ENCODE data around the gene SLC9A9. TPM values are rescaled to one million over a fixed set of nuclear protein-coding genes. Genes with fewer than 3 reads are reported as not detected.

Gene SLC9A9
- total RNA-seq, 1 experiment from 2014 or later = 1.5 TPM

DNA sequence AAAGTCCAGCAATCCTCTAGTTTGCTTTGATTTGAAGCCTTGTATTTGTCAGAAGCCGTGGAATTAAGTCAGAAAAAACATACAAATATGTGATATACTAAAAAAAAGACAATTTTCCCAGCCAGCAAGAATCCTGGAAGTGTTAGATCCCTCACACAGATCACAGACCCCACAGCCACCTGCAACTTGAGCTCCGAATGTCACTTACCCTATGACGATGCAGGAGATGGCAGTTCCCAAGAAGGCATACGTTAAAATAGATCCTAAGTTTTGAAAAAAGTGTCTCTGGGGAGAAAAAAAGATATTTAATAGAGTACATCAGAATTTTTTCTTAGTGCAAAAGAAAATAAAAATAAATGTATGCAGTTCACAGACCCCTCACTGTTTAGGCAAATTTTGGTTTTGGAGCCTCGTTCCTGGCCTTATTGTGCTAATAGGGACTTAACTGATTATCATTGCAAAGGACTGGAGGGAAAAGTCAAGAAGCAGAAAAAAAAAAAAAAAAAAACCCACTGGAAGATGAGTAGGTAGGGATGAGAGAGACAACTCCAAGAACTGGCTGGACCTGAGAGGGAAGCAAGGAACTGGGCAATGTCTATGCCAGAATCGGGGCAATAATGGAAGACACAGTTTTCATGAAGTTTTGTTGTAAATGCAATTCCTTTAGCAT lies 53.3 kb downstream of the SLC9A9 start:
- Mint-ChIP-seq H3K36me3 (ENCODE audit: insufficient read depth, unreplicated experiment) (no peaks in the 10 kb centered on the region), H3K4me3 (ENCODE audit: low read depth, unreplicated experiment) (no peak overlapping the region), H3K9me3 (ENCODE audit: low read depth, unreplicated experiment) (peaks cover 18% of the 10 kb centered on the region), H3K4me1 (ENCODE audit: low read depth, unreplicated experiment) (peaks cover 18% of the 10 kb centered on the region), H3K27ac (ENCODE audit: unreplicated experiment) (no peak overlapping the region), H3K27me3 (ENCODE audit: unreplicated experiment) (no peaks in the 10 kb centered on the region)
- CTCF ChIA-PET = no interaction called here
- no peak for DNase-seq
- intact Hi-C loops (cut with micrococcal nuclease; ENCODE audit: unreplicated experiment) = loop anchor here (5.0 kb wide), 1 partner anchor 72 kb away; no protein-coding TSS in a partner anchor
- no TSS peak for BruUV-seq (replicated peaks)
- TF ChIP-seq, protein P1, sequence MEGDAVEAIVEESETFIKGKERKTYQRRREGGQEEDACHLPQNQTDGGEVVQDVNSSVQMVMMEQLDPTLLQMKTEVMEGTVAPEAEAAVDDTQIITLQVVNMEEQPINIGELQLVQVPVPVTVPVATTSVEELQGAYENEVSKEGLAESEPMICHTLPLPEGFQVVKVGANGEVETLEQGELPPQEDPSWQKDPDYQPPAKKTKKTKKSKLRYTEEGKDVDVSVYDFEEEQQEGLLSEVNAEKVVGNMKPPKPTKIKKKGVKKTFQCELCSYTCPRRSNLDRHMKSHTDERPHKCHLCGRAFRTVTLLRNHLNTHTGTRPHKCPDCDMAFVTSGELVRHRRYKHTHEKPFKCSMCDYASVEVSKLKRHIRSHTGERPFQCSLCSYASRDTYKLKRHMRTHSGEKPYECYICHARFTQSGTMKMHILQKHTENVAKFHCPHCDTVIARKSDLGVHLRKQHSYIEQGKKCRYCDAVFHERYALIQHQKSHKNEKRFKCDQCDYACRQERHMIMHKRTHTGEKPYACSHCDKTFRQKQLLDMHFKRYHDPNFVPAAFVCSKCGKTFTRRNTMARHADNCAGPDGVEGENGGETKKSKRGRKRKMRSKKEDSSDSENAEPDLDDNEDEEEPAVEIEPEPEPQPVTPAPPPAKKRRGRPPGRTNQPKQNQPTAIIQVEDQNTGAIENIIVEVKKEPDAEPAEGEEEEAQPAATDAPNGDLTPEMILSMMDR (IDR thresholded peaks at IDR 0.05; ENCODE audit: unreplicated experiment) = no peak

DNA sequence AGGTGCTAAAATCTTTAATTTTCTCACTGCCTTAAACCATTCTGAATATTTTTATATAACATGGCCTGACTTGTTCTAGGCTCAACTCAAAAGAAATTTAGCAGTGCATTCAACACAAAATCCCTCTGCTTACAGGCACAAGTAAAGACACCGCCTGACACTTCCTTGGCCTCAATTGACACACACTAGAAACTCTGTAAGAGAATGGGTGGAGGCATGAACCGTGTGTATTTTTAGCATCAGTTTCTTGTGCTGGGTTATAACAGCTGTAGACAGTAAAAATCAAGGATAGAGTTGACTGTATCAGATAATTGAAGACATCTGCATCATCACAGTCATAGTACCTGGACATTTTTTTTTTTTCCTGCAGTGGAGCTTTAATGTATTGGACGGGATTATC lies 54.3 kb downstream of the SLC9A9 start:
- TF ChIP-seq, protein P1 (IDR thresholded peaks at IDR 0.05; ENCODE audit: unreplicated experiment) = no peak
- CTCF ChIA-PET = no interaction called here
- DNase-seq = no peak
- H3K27me3 Mint-ChIP-seq (ENCODE audit: unreplicated experiment) = no peaks in the 10 kb centered on the region
- no peak overlapping the region for H3K4me3 Mint-ChIP-seq (ENCODE audit: low read depth, unreplicated experiment)
- peaks cover 15% of the 10 kb centered on the region for H3K4me1 Mint-ChIP-seq (ENCODE audit: low read depth, unreplicated experiment)
- BruUV-seq (replicated peaks) = no TSS peak
- H3K36me3 Mint-ChIP-seq (ENCODE audit: insufficient read depth, unreplicated experiment) = no peaks in the 10 kb centered on the region
- no peak overlapping the region for H3K27ac Mint-ChIP-seq (ENCODE audit: unreplicated experiment)
- intact Hi-C loops (cut with micrococcal nuclease; ENCODE audit: unreplicated experiment) = no loop called here
- peaks cover 17% of the 10 kb centered on the region for H3K9me3 Mint-ChIP-seq (ENCODE audit: low read depth, unreplicated experiment)

DNA sequence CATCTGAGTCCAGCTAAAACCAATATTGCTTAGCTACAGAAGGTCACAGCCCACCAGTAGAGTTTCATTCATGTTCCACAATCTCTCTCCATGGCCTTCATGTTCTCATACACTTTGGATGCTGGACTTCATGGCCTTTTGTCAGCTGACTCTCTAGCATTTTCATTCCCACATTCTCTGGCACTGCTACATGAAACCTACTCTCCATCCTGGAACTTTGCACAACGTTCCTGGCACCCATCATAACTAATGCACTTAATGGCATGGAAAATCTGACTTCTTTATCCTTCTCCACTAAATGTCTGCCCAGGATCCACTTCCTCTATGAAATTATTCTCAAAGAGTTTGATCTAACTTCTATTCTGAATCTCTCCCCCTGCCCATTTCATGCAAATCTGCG lies 56.9 kb downstream of the SLC9A9 start:
- Mint-ChIP-seq H3K27ac (ENCODE audit: unreplicated experiment) (no peak overlapping the region), H3K36me3 (ENCODE audit: insufficient read depth, unreplicated experiment) (no peaks in the 10 kb centered on the region), H3K27me3 (ENCODE audit: unreplicated experiment) (no peaks in the 10 kb centered on the region), H3K4me3 (ENCODE audit: low read depth, unreplicated experiment) (no peak overlapping the region), H3K9me3 (ENCODE audit: low read depth, unreplicated experiment) (peaks cover 14% of the 10 kb centered on the region), H3K4me1 (ENCODE audit: low read depth, unreplicated experiment) (peaks cover 6% of the 10 kb centered on the region)
- intact Hi-C loops (cut with micrococcal nuclease; ENCODE audit: unreplicated experiment) = no loop called here
- CTCF ChIA-PET = interaction anchor here (0.5 kb wide), 1 partner anchor 180 kb away, joined by 3 read pairs; the partner anchor contains the start of gene DIPK2A
- BruUV-seq (replicated peaks) = no TSS peak
- DNase-seq = no peak
- TF ChIP-seq, protein P1 (IDR thresholded peaks at IDR 0.05; ENCODE audit: unreplicated experiment) = no peak

DNA sequence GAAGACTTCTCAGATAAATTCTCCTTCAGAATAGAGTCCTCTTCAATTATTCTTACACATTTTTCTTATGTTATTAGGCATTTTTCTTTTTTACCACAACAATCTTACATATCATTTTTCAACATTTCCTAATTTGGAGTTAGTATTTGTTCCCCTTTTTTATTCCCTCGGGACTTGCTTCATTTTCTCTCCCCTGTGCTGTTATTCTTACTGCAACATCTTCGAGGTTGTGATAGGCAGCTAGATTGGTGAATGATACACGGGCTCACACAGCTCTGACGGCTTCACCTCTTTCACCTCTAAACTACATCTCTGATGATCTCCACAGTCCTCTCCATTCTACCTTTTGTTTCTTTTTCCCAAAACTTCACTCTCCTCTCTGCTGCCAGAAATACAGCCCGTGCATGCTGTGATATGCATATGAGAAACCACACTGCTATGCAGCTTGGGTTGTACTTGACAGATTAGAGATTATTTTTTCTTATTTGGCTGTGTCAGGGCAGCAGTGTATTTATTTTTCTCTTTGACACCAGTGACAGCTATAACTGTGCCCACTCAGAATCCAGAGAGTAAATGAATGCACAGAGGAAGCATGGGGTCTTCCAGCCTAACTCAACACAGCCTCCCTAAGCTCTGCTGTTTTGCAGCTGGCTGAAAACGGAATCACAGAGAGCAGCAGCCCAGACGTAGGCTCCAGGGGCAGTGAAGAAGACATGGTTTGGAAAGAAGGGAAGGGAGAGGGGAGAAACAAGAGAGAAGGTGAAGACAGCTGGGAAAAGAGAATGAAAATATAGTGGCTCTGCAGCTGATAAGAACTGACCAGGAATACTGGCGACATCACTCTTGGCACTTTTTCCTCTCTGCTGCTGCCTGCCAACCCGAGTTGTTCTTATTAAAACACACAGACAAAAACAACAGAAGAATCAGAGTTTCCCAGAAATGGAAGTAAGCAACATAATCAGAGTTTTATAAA lies 61.8 kb downstream of the SLC9A9 start:
- Mint-ChIP-seq H3K4me3 (ENCODE audit: low read depth, unreplicated experiment) (no peak overlapping the region), H3K9me3 (ENCODE audit: low read depth, unreplicated experiment) (peaks cover 10% of the 10 kb centered on the region), H3K27me3 (ENCODE audit: unreplicated experiment) (no peaks in the 10 kb centered on the region), H3K4me1 (ENCODE audit: low read depth, unreplicated experiment) (peaks cover 7% of the 10 kb centered on the region), H3K36me3 (ENCODE audit: insufficient read depth, unreplicated experiment) (no peaks in the 10 kb centered on the region), H3K27ac (ENCODE audit: unreplicated experiment) (no peak overlapping the region)
- BruUV-seq (replicated peaks) = no TSS peak
- CTCF ChIA-PET = interaction anchor here (0.6 kb wide), 1 partner anchor 143 kb away, joined by 3 read pairs; no protein-coding TSS in a partner anchor
- intact Hi-C loops (cut with micrococcal nuclease; ENCODE audit: unreplicated experiment) = loop anchor here (10.0 kb wide), 1 partner anchor 978 kb away; no protein-coding TSS in a partner anchor
- TF ChIP-seq, protein P1 (IDR thresholded peaks at IDR 0.05; ENCODE audit: unreplicated experiment) = no peak
- DNase-seq = no peak

Measured in Calu3 (cell line).